GM12878 (cell line): ENCODE data around the gene KDM8.

Experiments
- CTCF ChIP-seq, 3 experiments: IDR thresholded peaks in 2 of 3; conservative IDR thresholded peaks in 1 of 3; 2 replicates each; pipeline ENCODE4 v1.5.1; 2011; ENCODE audit warnings: low read depth in 3 of 3, low read length in 3 of 3, mild to moderate bottlenecking in 3 of 3, control low read depth in 2 of 3, moderate library complexity in 2 of 3, inconsistent platforms in 1 of 3, mixed read lengths in 1 of 3; ENCODE audit not compliant: control insufficient read depth in 2 of 3, insufficient read depth in 1 of 3; ENCODE audit errors: extremely low read depth in 1 of 3
- E2F4 ChIP-seq: IDR thresholded peaks from 2 replicates; pipeline ENCODE4 v1.6.1; 2012; ENCODE audit warnings: low read depth, low read length, improper control_type of control experiment
- EGR1 ChIP-seq, 2 experiments: IDR thresholded peaks; 1 replicate in 1 of 2; 2 replicates in 1 of 2; pipeline ENCODE4 v1.6.1; 2011 to 2012; ENCODE audit warnings: low read depth in 2 of 2, low read length in 2 of 2, borderline replicate concordance in 1 of 2, mild to moderate bottlenecking in 1 of 2, moderate library complexity in 1 of 2
- EZH2 ChIP-seq: IDR thresholded peaks from 2 replicates; pipeline ENCODE4 v1.6.1; 2012; ENCODE audit warnings: low read depth, mild to moderate bottlenecking, control low read depth, inconsistent platforms, low read length, borderline replicate concordance; ENCODE audit not compliant: control insufficient read depth
- HDAC2 ChIP-seq: fragments of 200-600 bp; sonication (generic); IDR thresholded peaks from 2 replicates; pipeline ENCODE4 v1.6.1; 2017
- HDAC6 ChIP-seq: fragments of 200-600 bp; sonication (generic); IDR thresholded peaks from one replicate; pipeline ENCODE4 v1.8.0; 2017; ENCODE audit warnings: antibody characterized with exemption; ENCODE audit not compliant: unreplicated experiment
- JUND ChIP-seq: IDR thresholded peaks from 2 replicates; pipeline ENCODE4 v1.6.1; 2012; ENCODE audit warnings: low read depth, mild to moderate bottlenecking, low read length, improper control_type of control experiment, moderate library complexity
- MAX ChIP-seq: IDR thresholded peaks from 2 replicates; pipeline ENCODE4 v1.6.1; 2012; ENCODE audit warnings: low read depth, low read length, improper control_type of control experiment
- MTA2 ChIP-seq: fragments of 450-650 bp; IDR thresholded peaks from 2 replicates; pipeline ENCODE4 v1.6.1; 2016; ENCODE audit warnings: low read depth, mild to moderate bottlenecking, moderate library complexity
- POLR2A ChIP-seq: IDR thresholded peaks from 2 replicates; pipeline ENCODE4 v1.6.1; 2011; ENCODE audit warnings: low read depth, mild to moderate bottlenecking, low read length
- POLR2AphosphoS2 ChIP-seq: IDR thresholded peaks from 2 replicates; pipeline ENCODE4 v1.6.1; 2011; ENCODE audit warnings: low read depth, mild to moderate bottlenecking, low read length, improper control_type of control experiment, moderate library complexity
- RBBP5 ChIP-seq: fragments of 200-600 bp; sonication (generic); conservative IDR thresholded peaks from 2 replicates; pipeline ENCODE4 v1.6.1; 2016
- YY1 ChIP-seq: IDR thresholded peaks from 2 replicates; pipeline ENCODE4 v1.6.1; 2011; ENCODE audit warnings: low read depth, mild to moderate bottlenecking, low read length

DNA sequence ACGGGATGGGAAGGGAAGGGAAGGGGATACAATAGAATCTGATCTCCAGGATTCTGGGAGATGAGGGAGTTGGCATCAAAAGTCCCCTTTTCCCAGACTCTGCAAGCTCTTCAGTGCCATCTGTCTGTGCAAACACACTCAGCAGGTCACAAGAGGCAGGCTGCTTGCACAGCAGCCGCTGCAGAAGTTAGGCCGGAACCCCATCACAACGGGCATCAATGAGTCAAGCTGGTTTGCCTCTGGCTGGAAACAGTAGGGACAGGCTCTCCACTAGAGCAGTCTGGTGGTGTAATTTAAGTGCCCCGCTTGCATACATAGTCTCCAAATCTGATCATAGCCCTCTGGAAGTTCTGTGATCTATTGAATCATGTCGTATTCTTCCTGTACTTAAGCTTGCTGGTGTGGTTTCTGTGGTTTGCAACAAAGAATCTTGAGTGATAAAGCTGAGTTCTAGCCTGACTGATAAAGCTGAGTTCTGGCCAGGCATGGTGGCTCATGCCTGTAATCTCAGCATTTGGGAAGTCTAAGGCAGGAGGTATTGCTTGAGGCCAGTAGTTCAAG is 33.7 kb upstream of the KDM8 start:
- no peak for TF ChIP-seq E2F4
- no peak for TF ChIP-seq MTA2
- TF ChIP-seq EZH2: no peak
- no peak for TF ChIP-seq POLR2AphosphoS2
- TF ChIP-seq HDAC6: no peak
- peak in 1 of 3 experiments; percentile 6; a peak in 2 of 6 replicates for TF ChIP-seq CTCF (IDR thresholded peaks at IDR 0.05 in 2 of 3, conservative IDR thresholded peaks at IDR 0.05 in 1 of 3; ENCODE audit: control insufficient read depth in 2 of 3, extremely low read depth in 1 of 3, insufficient read depth in 1 of 3, low read depth in 3 of 3, low read length in 3 of 3)
- no peak for TF ChIP-seq MAX
- TF ChIP-seq EGR1 (IDR thresholded peaks at IDR 0.05; ENCODE audit: borderline replicate concordance in 1 of 2, low read depth in 2 of 2, low read length in 2 of 2): no peak
- TF ChIP-seq POLR2A: no peak
- TF ChIP-seq JUND: no peak
- no peak for TF ChIP-seq YY1
- no peak for TF ChIP-seq RBBP5
- no peak for TF ChIP-seq HDAC2
